ENCODE measurements around the gene ZNF705A. TPM values are rescaled to one million over a fixed set of nuclear protein-coding genes. Genes with fewer than 3 reads are reported as not detected.
"Not testable (repeated sequence)": the region's sequence is repeated elsewhere in the genome, so short reads cannot be mapped to it uniquely, and the experiment has no call there.

The ZNF705A gene
- total RNA-seq, 8 experiments from 2014 or later = 0.17 to 0.85 TPM; not detected in 6

GRCh38 chr12:8146442-8146771 is 10.4 kb upstream of the ZNF705A start:
- 71 to 100% (median 90%) methylated on average over 1 to 2 of the region's 4 CpGs; no CpG with 5 or more reads in 7 of the 10 experiments for WGBS, 10 experiments
- ATAC-seq (replicated peaks in 6 of 8) = peak in 1 of 8 experiments; percentile 50
- Histone ChIP-seq H3K4me1 (replicated peaks in 1 of 2) (peaks cover 0 to 4% of the 10 kb centered on the region in 2 donors), H3K27ac (no peak overlapping the region), H3K4me3 (no peak overlapping the region)
- in situ Hi-C loops (cut with MboI; ENCODE audit: low pct_unique_long_range_greater_than_20kb in 2 of 9, low sequenced_read_pairs in 9 of 9, unreplicated experiment in 9 of 9) = no loop called here

- Histone ChIP-seq H3K4me1 (replicated peaks in 1 of 2) (no peaks in the 10 kb centered on the region), H3K27ac (no peak overlapping the region), H3K4me3 (no peak overlapping the region)
- ATAC-seq (replicated peaks in 6 of 8) = no peak
- in situ Hi-C loops (cut with MboI; ENCODE audit: low pct_unique_long_range_greater_than_20kb in 2 of 9, low sequenced_read_pairs in 9 of 9, unreplicated experiment in 9 of 9) = no loop called here
Observed at GRCh38 chr12:8154526-8154925, 2.3 kb upstream of the ZNF705A start.

- in situ Hi-C loops (cut with MboI; ENCODE audit: low pct_unique_long_range_greater_than_20kb in 2 of 9, low sequenced_read_pairs in 9 of 9, unreplicated experiment in 9 of 9) = no loop called here
- H3K27ac ChIP-seq = no peak overlapping the region
- ATAC-seq (replicated peaks in 6 of 8) = no peak
- H3K4me3 ChIP-seq = no peak overlapping the region
- no peaks in the 10 kb centered on the region for H3K4me1 ChIP-seq (replicated peaks in 1 of 2)
- 50 to 100% (median 96%) methylated on average over 2 of the region's 2 CpGs; no CpG with 5 or more reads in 1 of the 10 experiments for WGBS, 10 experiments
Observed at GRCh38 chr12:8156416-8156815, 399 bp upstream of the ZNF705A start.

DNA sequence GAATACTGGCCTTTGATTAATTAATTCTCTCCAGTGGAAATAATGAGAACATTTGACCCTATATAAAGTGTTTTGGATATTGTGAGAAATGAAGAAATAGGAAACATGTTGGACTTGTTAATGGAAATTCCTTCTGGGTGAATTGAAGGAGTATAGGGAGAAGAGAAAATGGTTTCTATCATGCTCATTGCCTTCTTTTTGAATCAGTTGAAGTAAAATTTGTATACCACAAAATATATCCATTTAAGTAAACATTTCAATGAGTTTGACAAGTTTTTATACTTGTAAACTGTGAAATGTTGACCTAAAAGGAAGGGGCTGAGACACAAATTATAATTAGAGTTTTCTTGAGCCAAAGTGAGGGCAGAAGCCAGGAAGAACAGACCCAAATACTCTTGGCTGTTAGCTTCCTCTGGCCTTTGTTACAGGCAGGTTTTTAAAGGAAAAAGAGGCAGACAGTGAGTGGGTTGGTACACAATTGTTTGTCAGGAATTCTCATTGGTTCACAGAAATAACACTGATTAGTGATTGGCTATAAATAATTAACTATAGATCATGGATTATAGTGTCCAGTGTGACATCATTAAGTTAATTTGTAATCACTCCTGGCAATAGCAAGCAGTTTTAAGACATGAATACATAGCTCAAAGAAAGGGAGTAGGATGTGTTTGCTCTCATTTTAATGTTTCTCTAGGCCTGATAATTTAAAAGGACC is 826 bp downstream of the ZNF705A start:
- in situ Hi-C loops (cut with MboI; ENCODE audit: low pct_unique_long_range_greater_than_20kb in 2 of 9, low sequenced_read_pairs in 9 of 9, unreplicated experiment in 9 of 9) = no loop called here
- ATAC-seq (replicated peaks in 6 of 8) = no peak
- H3K4me3 ChIP-seq = no peak overlapping the region
- H3K4me1 ChIP-seq (replicated peaks in 1 of 2) = no peaks in the 10 kb centered on the region
- no peak overlapping the region for H3K27ac ChIP-seq

- H3K4me1 ChIP-seq (replicated peaks in 1 of 2); ATAC-seq (replicated peaks in 6 of 8); in situ Hi-C loops (cut with MboI; ENCODE audit: low pct_unique_long_range_greater_than_20kb in 2 of 9, low sequenced_read_pairs in 9 of 9, unreplicated experiment in 9 of 9); H3K4me3 ChIP-seq; H3K27ac ChIP-seq: not testable (repeated sequence)
- WGBS, 10 experiments = 67 to 100% methylated on average over 1 to 2 of the region's 2 CpGs; no CpG with 5 or more reads in 8 of the 10 experiments
Observed at GRCh38 chr12:8172911-8173310, 16.1 kb downstream of the ZNF705A start.

DNA sequence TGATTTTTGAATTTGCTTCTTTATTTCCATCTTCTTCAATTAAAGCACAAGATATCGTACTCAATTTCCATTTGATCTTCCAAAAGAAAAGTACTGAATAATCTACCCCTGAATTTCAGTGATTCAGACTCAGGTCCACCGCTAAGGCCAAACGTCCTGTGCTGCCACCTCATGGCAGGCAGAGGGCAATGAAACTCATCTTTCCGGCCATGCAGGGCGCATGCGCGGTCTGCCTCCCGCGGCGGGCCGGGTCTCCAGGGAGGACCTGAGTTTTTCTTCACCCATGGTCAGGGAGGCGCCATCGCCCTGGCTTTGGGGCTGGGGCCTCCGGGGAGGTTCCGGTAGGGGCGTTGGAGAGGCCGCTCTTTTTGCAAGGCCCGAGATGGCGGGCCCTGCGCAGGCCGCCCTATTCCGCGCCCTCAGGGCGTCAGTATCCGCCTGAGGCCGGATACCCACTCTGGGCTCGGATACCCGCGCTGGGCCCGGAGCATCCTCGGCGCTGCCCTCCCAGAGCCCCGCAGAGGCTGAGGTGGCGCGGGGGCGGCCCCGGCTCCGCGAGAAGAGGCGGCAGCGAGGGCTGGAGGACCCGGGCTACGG is 23.3 kb downstream of the ZNF705A start:
- H3K4me1 ChIP-seq (replicated peaks in 1 of 2) = peaks cover 5 to 11% of the 10 kb centered on the region in 2 donors
- peak overlapping the region; percentile 55 to 78 (median 64) for H3K4me3 ChIP-seq
- no CpG with 5 or more reads among the region's 43 CpGs for WGBS, 10 experiments
- peak in 3 of 8 experiments; percentile 32 to 46 (median 38) for ATAC-seq (replicated peaks in 6 of 8)
- in situ Hi-C loops (cut with MboI; ENCODE audit: low pct_unique_long_range_greater_than_20kb in 2 of 9, low sequenced_read_pairs in 9 of 9, unreplicated experiment in 9 of 9) = not testable (repeated sequence)
- peak overlapping the region; percentile 74 for H3K27ac ChIP-seq

DNA sequence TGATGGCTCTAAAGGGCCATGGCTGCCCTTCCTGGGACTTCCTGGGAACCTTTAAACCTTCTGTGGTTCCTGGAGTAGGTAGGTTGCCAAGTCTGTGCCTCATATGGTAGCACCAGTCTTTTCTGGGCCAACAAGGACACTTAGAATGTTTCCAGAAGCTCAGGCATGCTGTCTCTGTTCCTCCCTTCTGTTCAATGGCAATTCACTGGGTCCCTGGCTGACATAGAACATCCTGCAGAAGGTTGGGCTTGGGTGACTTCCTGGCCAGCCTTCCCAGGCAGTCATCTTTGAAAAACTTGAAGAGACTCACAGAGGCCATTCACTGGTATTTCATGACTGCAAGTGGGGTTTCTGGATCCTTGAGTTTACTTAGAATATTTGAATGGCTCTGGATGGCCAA is 24.5 kb downstream of the ZNF705A start:
- H3K27ac ChIP-seq; in situ Hi-C loops (cut with MboI; ENCODE audit: low pct_unique_long_range_greater_than_20kb in 2 of 9, low sequenced_read_pairs in 9 of 9, unreplicated experiment in 9 of 9); ATAC-seq (replicated peaks in 6 of 8): not testable (repeated sequence)
- Histone ChIP-seq H3K4me1 (replicated peaks in 1 of 2) (peaks cover 5 to 11% of the 10 kb centered on the region in 2 donors), H3K4me3 (peak overlapping the region; percentile 55 to 78 (median 64))

DNA sequence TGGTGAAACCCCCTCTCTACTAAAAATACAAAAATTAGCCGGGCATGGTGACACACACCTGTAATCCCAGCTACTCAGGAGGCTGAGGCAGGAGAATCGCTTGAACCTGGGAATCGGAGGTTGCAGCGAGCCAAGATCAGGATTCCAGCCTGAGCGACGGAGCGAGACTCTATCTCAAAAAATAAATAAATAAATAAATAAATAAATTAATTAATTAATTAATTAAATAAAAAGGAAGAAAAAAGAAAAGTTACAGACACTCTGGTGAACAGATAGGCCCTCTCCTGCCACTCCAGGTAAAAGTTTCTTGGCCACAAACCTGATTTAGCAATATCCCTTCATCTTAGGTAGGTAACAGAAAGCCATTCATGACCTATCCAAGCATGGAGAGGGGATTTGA is 26.1 kb downstream of the ZNF705A start:
- ATAC-seq (replicated peaks in 6 of 8); in situ Hi-C loops (cut with MboI; ENCODE audit: low pct_unique_long_range_greater_than_20kb in 2 of 9, low sequenced_read_pairs in 9 of 9, unreplicated experiment in 9 of 9): not testable (repeated sequence)
- 96 to 100% (median 100%) methylated on average over 1 to 6 of the region's 7 CpGs; no CpG with 5 or more reads in 5 of the 10 experiments for WGBS, 10 experiments

GRCh38 chr12:8183346-8183745 is 26.5 kb downstream of the ZNF705A start:
- ATAC-seq (replicated peaks in 6 of 8); H3K27ac ChIP-seq; H3K4me3 ChIP-seq; in situ Hi-C loops (cut with MboI; ENCODE audit: low pct_unique_long_range_greater_than_20kb in 2 of 9, low sequenced_read_pairs in 9 of 9, unreplicated experiment in 9 of 9): not testable (repeated sequence)
- H3K4me1 ChIP-seq (replicated peaks in 1 of 2) = peaks cover 5 to 11% of the 10 kb centered on the region in 2 donors
- WGBS, 10 experiments = no CpG with 5 or more reads among the region's 23 CpGs

More for the DNA sequence above, 26.1 kb downstream of the ZNF705A start:
- H3K4me1 ChIP-seq (replicated peaks in 1 of 2) = peaks cover 5 to 11% of the 10 kb centered on the region in 2 donors
- H3K27ac ChIP-seq, H3K4me3 ChIP-seq: not testable (repeated sequence)

DNA sequence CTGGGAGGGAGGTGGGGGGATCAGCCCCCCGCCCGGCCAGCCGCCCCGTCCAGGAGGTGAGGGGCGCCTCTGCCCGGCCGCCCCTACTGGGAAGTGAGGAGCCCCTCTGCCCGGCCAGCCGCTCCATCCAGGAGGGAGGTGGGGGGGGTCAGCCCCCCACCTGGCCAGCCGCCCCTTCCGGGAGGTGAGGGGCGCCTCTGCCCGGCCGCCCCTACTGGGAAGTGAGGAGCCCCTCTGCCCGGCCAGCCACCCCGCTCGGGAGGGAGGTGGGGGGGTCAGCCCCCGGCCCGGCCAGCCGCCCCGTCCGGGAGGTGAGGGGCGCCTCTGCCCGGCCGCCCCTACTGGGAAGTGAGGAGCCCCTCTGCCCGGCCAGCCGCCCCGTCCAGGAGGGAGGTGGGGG is 27.4 kb downstream of the ZNF705A start:
- no CpG with 5 or more reads among the region's 28 CpGs for WGBS, 10 experiments
- H3K27ac ChIP-seq; H3K4me3 ChIP-seq; ATAC-seq (replicated peaks in 6 of 8); in situ Hi-C loops (cut with MboI; ENCODE audit: low pct_unique_long_range_greater_than_20kb in 2 of 9, low sequenced_read_pairs in 9 of 9, unreplicated experiment in 9 of 9): not testable (repeated sequence)
- peaks cover 5 to 11% of the 10 kb centered on the region in 2 donors for H3K4me1 ChIP-seq (replicated peaks in 1 of 2)

DNA sequence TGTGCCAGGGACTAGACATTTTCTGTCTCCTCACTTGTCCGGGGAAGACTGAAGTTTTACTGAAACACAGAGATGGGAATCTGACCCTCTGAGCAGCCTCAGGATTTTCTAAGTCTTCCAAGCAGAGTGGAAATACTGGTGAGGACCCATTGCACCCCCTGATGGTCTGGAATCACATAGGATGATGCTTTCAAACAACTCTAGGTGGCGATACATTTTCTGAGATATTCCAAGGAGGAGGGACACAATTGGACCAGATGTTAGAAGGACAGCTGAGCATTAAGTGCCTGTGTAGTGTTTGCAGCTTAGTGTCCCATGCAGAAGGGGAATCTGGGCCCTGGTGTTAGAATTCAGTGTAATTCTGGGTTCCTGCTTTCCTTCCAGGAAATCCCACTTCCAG is 31.3 kb downstream of the ZNF705A start:
- H3K4me1 ChIP-seq (replicated peaks in 1 of 2); H3K4me3 ChIP-seq; in situ Hi-C loops (cut with MboI; ENCODE audit: low pct_unique_long_range_greater_than_20kb in 2 of 9, low sequenced_read_pairs in 9 of 9, unreplicated experiment in 9 of 9); ATAC-seq (replicated peaks in 6 of 8); H3K27ac ChIP-seq: not testable (repeated sequence)
- WGBS, 10 experiments = no CpG with 5 or more reads among the region's 2 CpGs

DNA sequence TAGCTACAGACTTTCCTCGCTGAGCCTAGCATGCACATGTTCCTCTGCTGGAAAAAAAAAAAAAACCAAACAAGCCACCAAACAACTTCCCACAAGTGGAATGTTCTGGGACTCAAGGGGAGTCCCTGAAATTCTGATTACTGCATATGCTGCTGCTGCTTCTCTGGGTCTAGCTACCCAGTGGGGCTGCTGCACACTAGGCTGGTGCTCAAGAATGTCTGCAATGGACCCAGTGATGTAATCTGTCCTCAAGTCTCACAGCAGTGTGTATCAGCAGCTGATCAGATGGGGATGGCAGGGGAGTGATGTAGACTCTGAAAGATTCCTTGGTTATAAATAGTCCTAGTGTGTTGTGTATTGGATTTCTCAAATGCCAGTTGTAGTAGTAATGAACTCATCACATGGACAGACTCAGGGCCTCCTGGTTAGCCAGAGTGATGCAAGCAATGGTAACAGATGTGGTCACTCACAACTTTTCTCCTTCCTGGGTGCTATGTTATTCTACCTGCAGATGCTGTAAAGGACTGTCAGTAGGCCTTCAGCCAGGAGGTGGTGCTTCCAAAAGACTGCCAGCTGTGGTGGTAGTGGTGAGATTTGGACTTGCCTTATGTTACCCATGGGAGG is 41.0 kb downstream of the ZNF705A start:
- in situ Hi-C loops (cut with MboI; ENCODE audit: low pct_unique_long_range_greater_than_20kb in 2 of 9, low sequenced_read_pairs in 9 of 9, unreplicated experiment in 9 of 9); H3K27ac ChIP-seq; H3K4me3 ChIP-seq; H3K4me1 ChIP-seq (replicated peaks in 1 of 2): not testable (repeated sequence)
- WGBS, 10 experiments = 80 to 88% methylated on average over 1 of the region's 1 CpG; no CpG with 5 or more reads in 8 of the 10 experiments
- peak in 2 of 8 experiments; percentile 34 to 65 for ATAC-seq (replicated peaks in 6 of 8)

- ATAC-seq (replicated peaks in 6 of 8) = not testable (repeated sequence)
- in situ Hi-C loops (cut with MboI; ENCODE audit: low pct_unique_long_range_greater_than_20kb in 2 of 9, low sequenced_read_pairs in 9 of 9, unreplicated experiment in 9 of 9) = loop anchor here in 1 of 9 experiments (25.0 kb wide), 1 partner anchor 107 kb away; the partner anchor contains the start of gene CLEC4A
- WGBS, 10 experiments = 20 to 100% (median 84%) methylated on average over 2 to 14 of the region's 26 CpGs; no CpG with 5 or more reads in 3 of the 10 experiments
Observed at GRCh38 chr12:8218711-8219382, 62.0 kb downstream of the ZNF705A start.

More at GRCh38 chr12:8218711-8219382, 62.0 kb downstream of the ZNF705A start:
- H3K4me1 ChIP-seq (replicated peaks in 1 of 2); H3K27ac ChIP-seq; H3K4me3 ChIP-seq: not testable (repeated sequence)
